ENCODE data around the gene TNRC6B. TPM values are rescaled to one million over a fixed set of nuclear protein-coding genes. Genes with fewer than 3 reads are reported as not detected.

Gene TNRC6B
- total and polyA plus RNA-seq, 2 donors from 2014 or later = 2.7 to 63.2 TPM

GRCh38 chr22:40329466-40329865, 151.7 kb downstream of the TNRC6B start:
- no peaks in the 10 kb centered on the region for H3K27me3 ChIP-seq (ENCODE audit: control insufficient read depth, insufficient read depth, low read length)
- no peak for TF ChIP-seq CTCF (IDR thresholded peaks at IDR 0.05; ENCODE audit: borderline replicate concordance, extremely low read depth, insufficient read depth)
- intact Hi-C loops (cut with DNase I) = no loop called here
- H3K27ac ChIP-seq (ENCODE audit: low read depth in 2 of 2, low read length in 2 of 2) = no peak overlapping the region
- H3K36me3 ChIP-seq (ENCODE audit: control insufficient read depth in 2 of 3, insufficient read depth in 3 of 3, low read length in 3 of 3) = peaks cover 0 to 11% (median 6%) of the 10 kb centered on the region in 3 donors
- FAIRE-seq (no peak), DNase-seq (no peak)
- no peaks in the 10 kb centered on the region for H3K4me1 ChIP-seq (ENCODE audit: control insufficient read depth in 2 of 3, insufficient read depth in 2 of 3, low read depth in 1 of 3, low read length in 3 of 3)
- no peak overlapping the region for H3K9ac ChIP-seq (ENCODE audit: low read length in 3 of 3)
- no peaks in the 10 kb centered on the region for H3K9me3 ChIP-seq (ENCODE audit: control insufficient read depth in 2 of 3, insufficient read depth in 1 of 3, low read length in 3 of 3)
- H3K4me3 ChIP-seq (ENCODE audit: low read length in 3 of 3) = no peak overlapping the region

GRCh38 chr22:40330086-40330485, 152.4 kb downstream of the TNRC6B start:
- Histone ChIP-seq H3K27ac (ENCODE audit: low read depth in 2 of 2, low read length in 2 of 2) (no peak overlapping the region), H3K4me3 (ENCODE audit: low read length in 3 of 3) (no peak overlapping the region), H3K9ac (ENCODE audit: low read length in 3 of 3) (no peak overlapping the region), H3K4me1 (ENCODE audit: control insufficient read depth in 2 of 3, insufficient read depth in 2 of 3, low read depth in 1 of 3, low read length in 3 of 3) (no peaks in the 10 kb centered on the region), H3K9me3 (ENCODE audit: control insufficient read depth in 2 of 3, insufficient read depth in 1 of 3, low read length in 3 of 3) (no peaks in the 10 kb centered on the region), H3K27me3 (ENCODE audit: control insufficient read depth, insufficient read depth, low read length) (no peaks in the 10 kb centered on the region), H3K36me3 (ENCODE audit: control insufficient read depth in 2 of 3, insufficient read depth in 3 of 3, low read length in 3 of 3) (peaks cover 0 to 9% (median 6%) of the 10 kb centered on the region in 3 donors)
- FAIRE-seq (no peak), DNase-seq (no peak)
- no peak for TF ChIP-seq CTCF (IDR thresholded peaks at IDR 0.05; ENCODE audit: borderline replicate concordance, extremely low read depth, insufficient read depth)
- intact Hi-C loops (cut with DNase I) = no loop called here

GRCh38 chr22:40330615-40331014, 152.9 kb downstream of the TNRC6B start:
- no peak for TF ChIP-seq CTCF (IDR thresholded peaks at IDR 0.05; ENCODE audit: borderline replicate concordance, extremely low read depth, insufficient read depth)
- H3K27me3 ChIP-seq (ENCODE audit: control insufficient read depth, insufficient read depth, low read length) = no peaks in the 10 kb centered on the region
- H3K36me3 ChIP-seq (ENCODE audit: control insufficient read depth in 2 of 3, insufficient read depth in 3 of 3, low read length in 3 of 3) = peaks cover 0 to 6% (median 3%) of the 10 kb centered on the region in 3 donors
- FAIRE-seq (no peak), DNase-seq (no peak)
- intact Hi-C loops (cut with DNase I) = no loop called here
- H3K4me1 ChIP-seq (ENCODE audit: control insufficient read depth in 2 of 3, insufficient read depth in 2 of 3, low read depth in 1 of 3, low read length in 3 of 3) = no peaks in the 10 kb centered on the region
- no peak overlapping the region for H3K27ac ChIP-seq (ENCODE audit: low read depth in 2 of 2, low read length in 2 of 2)
- H3K9ac ChIP-seq (ENCODE audit: low read length in 3 of 3) = no peak overlapping the region
- no peaks in the 10 kb centered on the region for H3K9me3 ChIP-seq (ENCODE audit: control insufficient read depth in 2 of 3, insufficient read depth in 1 of 3, low read length in 3 of 3)
- no peak overlapping the region for H3K4me3 ChIP-seq (ENCODE audit: low read length in 3 of 3)

- H3K36me3 ChIP-seq (ENCODE audit: control insufficient read depth in 2 of 3, insufficient read depth in 3 of 3, low read length in 3 of 3) = peaks cover 0 to 6% (median 3%) of the 10 kb centered on the region in 3 donors
- no peak for TF ChIP-seq CTCF (IDR thresholded peaks at IDR 0.05; ENCODE audit: borderline replicate concordance, extremely low read depth, insufficient read depth)
- no peaks in the 10 kb centered on the region for H3K4me1 ChIP-seq (ENCODE audit: control insufficient read depth in 2 of 3, insufficient read depth in 2 of 3, low read depth in 1 of 3, low read length in 3 of 3)
- H3K9me3 ChIP-seq (ENCODE audit: control insufficient read depth in 2 of 3, insufficient read depth in 1 of 3, low read length in 3 of 3) = no peaks in the 10 kb centered on the region
- H3K9ac ChIP-seq (ENCODE audit: low read length in 3 of 3) = no peak overlapping the region
- no peak overlapping the region for H3K4me3 ChIP-seq (ENCODE audit: low read length in 3 of 3)
- no peak overlapping the region for H3K27ac ChIP-seq (ENCODE audit: low read depth in 2 of 2, low read length in 2 of 2)
- H3K27me3 ChIP-seq (ENCODE audit: control insufficient read depth, insufficient read depth, low read length) = no peaks in the 10 kb centered on the region
- no peak for FAIRE-seq
- intact Hi-C loops (cut with DNase I) = no loop called here
- no peak for DNase-seq
These were observed 154.0 kb downstream of the TNRC6B start for GRCh38 chr22:40331706-40332105.
